Skin epidermis (tissue), 12 donors: ENCODE measurements around the gene MAP3K12.
"Not testable (repeated sequence)": the region's sequence is repeated elsewhere in the genome, so short reads cannot be mapped to it uniquely, and the experiment has no call there.

Experiments used
- H3K27ac ChIP-seq, 21 experiments: fragments of 200-600 bp; sonication (generic) in 11 of 21; one replicate each; pipeline ENCODE4 v1.5.0; 2020; ENCODE audit warnings: mild to moderate bottlenecking in 3 of 21, inconsistent platforms in 2 of 21, moderate library complexity in 2 of 21
- H3K4me3 ChIP-seq, 7 experiments: fragments of 200-600 bp; sonication (generic) in 2 of 7; one replicate each; pipeline ENCODE4 v1.5.0; 2020; ENCODE audit warnings: inconsistent platforms in 2 of 7, mild to moderate bottlenecking in 2 of 7, moderate library complexity in 1 of 7

MAP3K12 gene

DNA sequence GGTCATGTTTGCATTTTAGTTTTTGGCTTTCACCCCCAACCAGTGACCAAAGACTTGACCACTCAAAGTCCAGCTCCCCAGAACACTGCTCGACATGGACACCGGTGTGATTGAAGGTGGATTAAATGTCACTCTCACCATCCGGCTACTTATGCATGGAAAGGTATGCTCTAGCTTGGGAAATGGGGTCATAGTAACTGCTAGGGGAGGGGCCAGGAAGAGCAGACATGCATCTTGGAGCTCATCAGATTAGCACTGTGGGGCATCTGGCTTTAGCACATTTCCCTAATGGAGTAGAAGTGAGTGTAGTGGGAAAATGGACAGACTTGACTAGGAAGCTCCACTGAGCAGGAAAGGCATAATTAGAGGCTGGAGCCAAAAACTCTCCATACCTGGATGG lies 44.6 kb downstream of the MAP3K12 start:
- no peak overlapping the region for H3K4me3 ChIP-seq

DNA sequence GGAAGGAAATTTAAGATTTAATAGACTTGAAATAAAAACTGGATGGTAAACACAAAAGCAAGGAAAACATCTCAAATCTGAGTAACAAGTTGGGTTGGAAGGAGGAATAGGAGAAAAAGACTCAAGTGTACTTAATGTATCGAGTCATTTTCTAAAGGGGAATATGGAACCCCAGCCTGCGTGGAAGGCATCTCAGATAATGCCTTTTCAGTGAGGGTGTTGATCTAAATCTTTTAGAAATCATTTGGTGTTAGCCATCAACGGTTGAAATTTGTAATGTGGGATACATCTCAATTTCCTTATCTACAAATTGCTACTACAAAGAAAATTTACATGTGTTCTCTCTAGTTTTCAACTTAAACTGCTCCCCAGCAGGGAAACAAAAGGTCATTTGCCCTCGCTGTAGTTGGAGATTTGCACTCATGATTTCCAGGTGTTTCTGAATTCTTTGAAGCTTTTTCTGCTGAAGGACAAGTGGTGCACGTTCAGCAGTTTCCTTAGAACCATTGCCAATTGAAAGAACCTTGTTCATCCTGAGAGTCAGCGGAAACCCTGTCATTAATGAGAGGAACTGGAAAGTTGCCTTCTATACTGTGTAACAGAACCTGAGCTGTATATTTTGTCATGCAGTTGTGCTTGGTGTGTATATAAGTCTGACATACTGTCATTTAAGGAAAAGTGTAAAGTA lies 45.2 kb downstream of the MAP3K12 start:
- H3K27ac ChIP-seq, result peak overlapping the region in 1 of 21 experiments; percentile 99
- peak overlapping the region in 2 of 7 experiments; percentile 72 to 84 for H3K4me3 ChIP-seq

More for the DNA sequence above, 44.6 kb downstream of the MAP3K12 start:
- no peak overlapping the region for H3K27ac ChIP-seq

DNA sequence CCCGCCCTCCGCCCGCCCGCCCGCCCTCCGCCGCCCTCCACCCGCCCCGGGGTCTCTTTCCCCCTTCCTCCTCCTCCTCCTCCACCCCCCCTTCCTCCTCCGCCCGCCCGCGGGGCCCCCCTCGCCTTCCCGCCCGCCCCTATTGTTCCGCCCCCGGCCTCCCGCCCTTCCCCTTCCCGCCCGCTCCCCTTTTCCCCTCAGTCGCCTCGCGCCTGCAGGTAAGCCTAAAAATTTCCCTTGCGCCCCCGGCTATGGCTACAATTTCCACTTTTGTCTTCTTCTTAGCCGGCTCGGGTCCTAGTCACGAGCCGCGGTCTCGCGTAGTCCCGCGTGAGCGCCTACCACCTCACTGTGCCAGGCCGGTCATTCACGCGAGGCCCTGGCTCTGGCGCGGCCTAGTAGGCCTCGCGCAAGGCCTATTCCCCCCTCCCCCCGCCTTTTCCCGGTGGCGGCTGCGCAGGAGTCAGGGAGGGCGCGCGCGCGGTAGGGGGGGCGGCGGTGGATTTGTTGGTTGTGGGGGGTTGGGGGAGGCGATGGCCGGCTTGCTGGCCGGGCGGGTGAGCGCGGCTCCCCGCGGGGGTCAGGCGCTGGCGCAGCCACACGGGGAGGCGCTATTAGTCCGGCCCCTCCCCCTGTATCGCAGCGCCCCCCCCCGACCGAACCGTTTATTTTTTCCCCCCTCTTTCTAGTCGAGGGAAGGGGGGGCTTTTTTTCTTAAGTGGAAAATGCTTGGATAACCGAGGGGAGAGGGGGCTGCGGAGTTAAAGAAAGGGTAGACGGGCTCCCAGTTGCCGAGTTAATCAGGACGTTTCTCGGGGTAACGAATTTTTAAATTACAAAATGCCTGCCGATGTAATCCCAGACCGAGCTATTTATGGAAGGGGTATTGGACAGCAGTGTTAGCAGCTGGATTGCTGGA lies 46.8 kb downstream of the MAP3K12 start:
- H3K27ac ChIP-seq, result peak overlapping the region; percentile 78 to 99 (median 96)
- peak overlapping the region; percentile 68 to 99 (median 77) for H3K4me3 ChIP-seq

DNA sequence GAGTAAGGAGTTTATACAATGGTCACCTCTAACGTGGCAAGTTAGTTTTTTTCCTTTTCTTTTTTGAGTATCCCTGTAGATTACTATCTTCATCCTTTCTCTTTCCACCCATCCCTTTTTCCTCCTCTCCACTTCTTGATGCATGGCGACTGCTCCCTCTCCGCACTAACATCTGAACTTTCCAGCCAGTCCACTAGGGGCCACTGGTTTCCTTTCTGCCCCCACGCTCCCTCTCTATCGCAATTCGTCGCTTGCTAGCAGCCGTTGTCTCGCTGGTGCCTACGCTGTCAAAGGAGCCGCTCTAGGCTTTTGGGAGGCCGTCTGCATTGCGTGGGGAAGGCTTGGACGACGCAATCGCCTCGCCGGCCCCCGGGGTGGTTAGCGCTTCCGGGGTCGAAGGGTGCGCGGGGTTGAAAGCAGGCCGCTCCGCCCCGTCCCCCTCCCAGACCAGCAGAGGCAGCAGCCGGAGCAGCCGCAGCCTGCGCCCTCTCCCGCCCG lies 47.5 kb downstream of the MAP3K12 start, which contains the start of gene PCBP2:
Gene PCBP2, plus strand, starts transcription at position 442 of the 498 bp plus-strand sequence. CDS start 2,699 bp downstream, outside the sequence.
- Histone ChIP-seq H3K4me3 (peak within 1 kb of the TSS; percentile 68 to 99 (median 77)), H3K27ac (peak within 1 kb of the TSS; percentile 78 to 99 (median 96))

DNA sequence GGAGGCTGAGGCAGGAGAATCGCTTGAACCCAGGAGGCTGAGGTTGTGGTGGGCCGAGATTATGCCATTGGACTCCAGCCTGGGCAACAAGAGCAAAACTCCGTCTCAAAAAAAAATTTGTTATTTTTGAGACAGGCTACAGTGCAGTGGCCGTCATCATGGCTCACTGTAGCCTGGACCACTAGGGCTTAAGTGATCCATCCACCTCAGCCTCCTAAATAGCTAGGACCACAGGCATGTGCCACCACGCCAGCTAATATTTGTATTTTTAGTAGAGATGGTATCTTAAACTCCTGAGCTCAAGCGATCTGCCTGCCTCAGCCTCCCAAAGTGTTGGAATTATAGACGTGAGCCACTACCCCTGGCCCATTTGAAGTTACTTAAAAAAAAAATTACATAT lies 48.3 kb downstream of the MAP3K12 start:
- Histone ChIP-seq H3K27ac (no peak overlapping the region), H3K4me3 (no peak overlapping the region)

DNA sequence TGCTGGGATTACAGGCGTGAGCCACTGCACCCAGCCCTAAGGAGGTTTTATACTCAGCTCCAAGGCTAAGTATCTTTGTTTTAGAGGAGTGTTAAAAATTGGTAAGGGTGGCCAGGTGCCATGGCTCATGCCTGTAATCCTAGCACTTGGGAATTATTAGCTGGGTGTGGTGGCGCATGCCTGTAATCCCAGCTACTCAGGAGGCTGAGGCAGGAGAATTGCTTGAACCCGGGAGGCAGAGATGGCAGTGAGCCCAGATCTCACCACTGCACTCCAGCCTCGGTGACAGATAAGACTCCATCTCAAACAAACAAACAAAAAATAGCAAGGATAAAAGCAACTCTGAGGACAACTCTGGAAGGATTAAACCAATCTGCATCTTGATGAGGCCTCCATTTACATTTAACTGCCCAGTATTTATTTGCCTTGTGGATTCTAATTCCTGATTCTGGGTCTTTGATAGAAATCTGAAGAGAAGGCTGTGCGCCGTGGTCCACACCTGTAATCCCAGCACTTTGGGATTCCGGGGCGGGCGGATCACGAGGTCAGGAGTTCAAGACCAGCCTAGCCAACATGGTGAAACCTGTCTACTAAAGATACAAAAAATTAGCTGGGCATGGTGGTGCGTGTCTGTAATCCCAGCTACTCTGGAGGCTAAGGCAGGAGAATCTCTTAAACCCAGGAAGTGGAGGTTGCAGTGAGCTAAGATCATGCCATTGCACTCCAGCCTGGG lies 54.5 kb downstream of the MAP3K12 start:
- not testable (repeated sequence) for H3K4me3 ChIP-seq, H3K27ac ChIP-seq

DNA sequence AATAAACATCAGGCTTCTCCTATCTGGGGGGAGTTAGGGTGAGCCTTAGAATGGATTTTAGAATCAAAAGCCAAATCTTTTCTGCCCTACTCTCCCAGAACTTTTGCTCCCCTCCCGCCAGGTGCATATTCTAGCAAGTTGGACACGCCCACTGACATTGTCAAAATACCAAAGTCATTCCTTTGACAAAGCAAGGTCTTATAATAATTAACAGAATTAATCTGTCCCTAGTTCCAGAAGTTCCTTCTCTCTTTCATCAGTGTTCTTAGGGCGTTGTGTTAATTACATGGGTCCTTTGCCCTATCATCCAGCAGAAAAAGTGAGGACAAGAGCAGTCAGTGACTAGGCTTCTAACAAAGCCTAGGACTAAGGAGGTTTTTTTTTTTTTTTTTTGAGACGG lies 55.3 kb downstream of the MAP3K12 start:
- Histone ChIP-seq H3K4me3 (no peak overlapping the region), H3K27ac (peak overlapping the region in 1 of 21 experiments; percentile 6)

DNA sequence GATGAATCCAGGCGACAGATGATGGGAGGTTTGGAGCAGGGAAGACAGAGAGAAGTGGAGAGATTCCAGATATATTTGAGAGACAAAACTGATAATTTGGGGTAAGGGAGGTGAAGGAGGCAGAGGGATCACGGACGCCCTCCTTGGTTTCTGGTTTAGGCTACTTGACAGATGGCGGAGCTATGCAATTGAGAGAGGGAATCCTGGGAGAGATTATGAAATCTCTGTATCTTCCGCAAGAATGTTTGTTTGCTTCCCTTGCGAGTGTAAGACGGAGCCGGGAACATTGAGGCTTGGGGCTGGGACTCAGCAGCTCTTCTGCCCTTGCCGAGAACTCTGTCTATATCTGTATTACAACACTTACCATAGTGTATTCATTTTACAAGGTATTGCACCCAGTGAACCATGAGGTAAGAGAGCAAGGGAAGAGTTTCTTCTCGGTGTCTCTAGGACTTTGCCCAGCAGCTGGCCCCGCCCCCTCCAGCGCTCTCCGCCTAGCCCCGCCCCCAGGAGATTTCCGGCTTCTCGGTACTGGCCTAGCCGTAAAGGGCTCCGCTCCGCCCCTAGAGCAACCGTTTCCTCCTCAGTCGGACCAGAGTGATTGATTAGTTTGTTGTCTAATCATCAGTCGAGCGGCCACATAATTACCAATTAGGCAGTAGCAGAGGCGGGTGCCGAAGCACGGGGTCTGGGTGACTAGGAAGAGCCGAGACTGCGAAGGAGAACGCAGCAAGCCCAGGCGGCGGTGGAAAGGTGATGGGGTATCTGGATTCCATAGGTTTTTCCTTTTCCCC lies 58.0 kb downstream of the MAP3K12 start, which contains the start of gene PRR13:
Gene PRR13, plus strand, starts transcription at position 695 of the 794 bp plus-strand sequence. CDS start 981 bp downstream, outside the sequence.
- Histone ChIP-seq H3K4me3 (peak within 1 kb of the TSS; percentile 62 to 84 (median 78)), H3K27ac (peak within 1 kb of the TSS in 20 of 21 experiments; percentile 69 to 96 (median 87))

DNA sequence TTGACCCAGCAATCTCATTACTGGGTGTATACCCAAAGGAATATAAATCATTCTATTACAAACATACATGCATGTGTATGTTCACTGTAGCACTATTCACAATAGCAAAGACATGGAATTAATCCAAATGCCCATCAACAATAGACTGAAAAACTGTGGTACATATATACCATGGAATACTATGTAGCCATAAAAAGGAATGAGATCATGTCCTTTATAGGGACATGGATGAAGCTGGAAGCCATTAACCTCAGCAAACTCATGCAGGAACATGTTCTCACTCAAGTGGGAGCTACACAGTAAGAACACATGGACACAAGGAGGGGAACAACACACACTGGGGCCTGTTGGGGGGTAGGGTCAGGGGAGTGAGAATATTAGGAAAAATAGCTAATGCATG lies 59.7 kb downstream of the MAP3K12 start:
- H3K27ac ChIP-seq, H3K4me3 ChIP-seq: not testable (repeated sequence)

DNA sequence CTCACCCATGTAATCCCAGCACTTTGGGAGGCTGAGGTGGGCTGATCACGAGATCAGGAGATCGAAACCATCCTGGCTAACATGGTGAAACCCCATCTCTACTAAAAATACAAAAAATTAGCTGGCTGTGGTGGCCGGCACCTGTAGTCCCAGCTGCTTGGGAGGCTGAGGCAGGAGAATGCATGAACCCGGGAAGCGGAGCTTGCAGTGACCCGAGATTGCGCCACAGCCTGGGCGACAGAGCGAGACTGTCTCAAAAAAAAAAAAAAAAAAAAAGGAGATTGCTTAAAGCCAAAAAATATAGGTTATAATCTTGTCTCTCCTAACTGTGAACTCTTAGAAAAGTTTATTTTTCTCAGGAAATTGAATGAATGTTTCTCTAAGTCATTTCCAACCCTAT lies 63.9 kb downstream of the MAP3K12 start:
- not testable (repeated sequence) for H3K4me3 ChIP-seq, H3K27ac ChIP-seq

DNA sequence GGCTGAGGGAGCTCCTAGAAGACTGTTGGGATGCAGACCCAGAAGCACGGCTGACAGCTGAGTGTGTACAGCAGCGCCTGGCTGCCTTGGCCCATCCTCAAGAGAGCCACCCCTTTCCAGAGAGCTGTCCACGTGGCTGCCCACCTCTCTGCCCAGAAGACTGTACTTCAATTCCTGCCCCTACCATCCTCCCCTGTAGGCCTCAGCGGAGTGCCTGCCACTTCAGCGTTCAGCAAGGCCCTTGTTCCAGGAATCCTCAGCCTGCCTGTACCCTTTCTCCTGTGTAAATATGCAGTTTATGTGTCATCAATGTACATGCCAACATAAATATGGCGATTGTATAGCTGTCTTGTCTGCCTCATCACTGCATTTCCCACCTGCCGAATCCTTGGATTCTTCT lies 68.1 kb downstream of the MAP3K12 start:
- Histone ChIP-seq H3K4me3 (no peak overlapping the region), H3K27ac (no peak overlapping the region)

DNA sequence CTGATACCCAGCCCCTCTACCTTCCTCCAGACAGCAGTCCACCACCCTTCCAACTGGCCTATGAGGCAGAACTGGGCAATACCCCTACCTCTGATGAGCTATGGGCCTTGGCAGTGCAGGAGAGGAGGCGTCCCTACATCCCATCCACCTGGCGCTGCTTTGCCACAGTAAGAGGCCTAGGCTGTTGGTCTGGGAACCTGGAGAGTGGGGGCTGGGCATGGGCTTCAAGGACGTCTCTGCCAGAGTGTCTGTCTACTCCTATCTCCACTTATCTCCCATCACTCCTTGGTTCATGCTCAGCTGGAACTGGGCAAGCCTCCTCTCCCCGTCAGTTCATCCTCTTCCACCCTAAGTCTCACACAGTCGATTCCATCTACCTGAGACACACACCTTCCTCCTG lies 69.1 kb downstream of the MAP3K12 start:
- Histone ChIP-seq H3K4me3 (no peak overlapping the region), H3K27ac (no peak overlapping the region)
